Inflammatory macrophage treated with lipopolysaccharide for 1 hour (primary cell): ENCODE measurements around the gene CDH12.
"Not testable (repeated sequence)": the region's sequence is repeated elsewhere in the genome, so short reads cannot be mapped to it uniquely, and the experiment has no call there.

ENCODE experiments used
- DNase-seq, 2 donors: peaks; one replicate each; pipeline ENCODE4 v3.0.0-alpha.2; 2020 to 2022

CDH12 gene

DNA sequence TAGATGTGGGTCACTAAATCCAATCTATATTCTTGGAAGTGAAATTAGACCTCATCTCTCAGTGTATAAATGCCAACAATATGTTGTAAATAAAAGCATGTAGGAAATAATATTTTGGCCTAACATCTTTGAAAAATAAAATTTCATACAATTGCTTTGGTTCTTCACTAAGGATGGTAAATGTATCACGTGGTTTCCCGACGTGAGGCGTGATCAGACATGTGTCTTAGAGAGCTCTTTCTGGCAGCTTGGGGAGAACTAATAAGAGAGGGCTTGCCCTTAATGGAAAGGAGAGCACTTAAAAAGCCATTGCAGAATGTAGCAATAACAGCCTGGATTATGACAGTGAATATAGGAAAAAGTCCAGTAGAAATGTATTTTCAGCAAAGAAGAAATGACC lies 602.6 kb downstream of the CDH12 start:
- DNase-seq, result no peak

DNA sequence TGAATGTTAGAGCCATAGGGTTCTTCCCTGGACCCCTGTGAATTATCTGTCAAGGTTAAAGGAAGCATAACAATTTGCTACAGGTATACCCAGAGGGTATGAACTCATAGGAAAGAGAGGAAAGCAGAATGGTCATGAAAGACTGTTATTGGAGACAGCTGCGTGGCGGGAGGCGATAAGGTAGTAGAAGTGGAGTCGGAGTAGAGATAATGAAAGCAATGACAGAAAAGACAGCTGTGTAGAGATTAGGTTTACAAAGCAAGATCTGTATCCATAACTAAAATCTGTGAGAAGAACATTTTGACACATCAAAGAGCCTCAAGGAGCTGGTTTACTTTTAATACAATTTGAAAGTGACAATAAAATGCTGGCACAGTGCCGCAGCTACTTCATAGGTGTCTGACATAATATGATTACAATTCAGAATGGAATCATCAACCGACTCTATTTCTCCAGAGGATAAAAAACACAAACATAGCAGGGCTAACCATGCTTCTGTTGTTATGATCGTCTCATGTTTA lies 603.9 kb downstream of the CDH12 start:
- no peak for DNase-seq

DNA sequence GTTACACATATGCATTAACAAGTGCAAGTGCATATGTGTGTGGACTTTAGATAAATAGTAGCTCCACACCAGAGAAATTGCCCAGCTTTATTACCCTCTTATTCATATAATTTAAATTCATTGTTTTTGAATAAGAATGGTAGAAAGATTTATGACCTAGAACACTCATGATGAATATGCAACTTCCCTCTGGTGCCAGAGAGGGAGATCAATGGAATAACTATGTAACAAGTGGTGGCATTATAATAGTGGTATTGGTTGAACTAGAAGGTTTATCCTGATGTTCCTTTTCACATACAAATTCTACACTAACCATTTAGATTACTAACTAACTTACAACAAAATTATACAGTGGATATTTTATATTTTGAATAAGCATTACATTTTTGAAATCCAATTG lies 607.4 kb downstream of the CDH12 start:
- no peak for DNase-seq

DNA sequence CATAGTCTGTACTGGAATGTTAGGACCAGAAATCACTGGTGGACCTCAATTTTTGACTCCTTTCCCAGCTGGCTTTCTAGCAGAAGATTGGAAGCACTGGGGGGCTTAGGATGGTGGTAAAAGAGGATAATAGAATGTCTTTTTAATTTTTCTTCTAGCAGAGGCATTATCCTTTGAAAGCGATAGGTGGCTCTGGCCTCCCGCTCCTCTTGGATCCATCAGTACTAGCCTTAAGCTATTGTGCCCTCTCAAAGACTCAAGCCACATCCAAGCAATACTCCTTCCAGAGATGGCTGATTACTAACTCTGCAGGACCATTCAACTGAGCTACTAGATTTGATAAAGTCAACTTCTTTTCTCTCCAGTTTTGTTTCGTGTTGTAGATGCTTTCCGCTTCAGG lies 610.6 kb downstream of the CDH12 start:
- DNase-seq, result no peak

DNA sequence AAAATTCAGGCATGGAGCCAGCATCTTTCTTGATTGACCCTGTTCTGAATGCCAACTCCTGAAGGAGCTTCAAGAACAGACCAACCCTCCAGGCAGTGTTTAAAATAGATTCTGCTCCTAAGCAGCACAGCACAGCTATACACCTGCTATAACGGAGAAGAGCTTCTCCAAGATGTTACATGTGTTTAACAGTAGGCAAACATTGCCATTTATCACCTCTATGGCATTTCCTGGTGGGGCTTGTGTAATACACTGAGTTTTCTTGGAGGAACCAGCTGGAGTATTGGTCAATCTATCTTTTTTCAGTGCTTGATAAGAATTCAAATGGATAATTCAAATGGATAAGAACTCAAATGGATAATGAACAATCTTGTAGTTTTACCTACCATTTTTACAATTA lies 615.1 kb downstream of the CDH12 start:
- no peak for DNase-seq

DNA sequence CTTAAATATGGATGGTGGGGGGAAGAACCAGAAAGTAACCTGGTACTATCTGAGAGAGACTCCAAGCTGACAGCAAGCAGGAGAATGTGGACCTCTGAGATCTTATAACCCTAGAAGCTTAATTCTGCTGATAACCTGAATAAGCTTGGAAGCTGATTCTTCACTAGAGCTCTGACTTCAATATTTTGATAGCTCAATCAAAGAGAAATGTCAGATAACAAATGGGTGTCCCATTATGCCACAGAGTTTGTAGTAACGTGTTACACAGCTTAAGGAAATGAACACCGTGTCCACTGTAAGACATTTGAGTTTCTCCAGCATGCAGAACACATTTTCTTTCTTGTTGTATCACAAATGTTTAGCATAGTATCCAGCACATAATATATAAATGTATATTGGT lies 626.7 kb downstream of the CDH12 start:
- no peak for DNase-seq

DNA sequence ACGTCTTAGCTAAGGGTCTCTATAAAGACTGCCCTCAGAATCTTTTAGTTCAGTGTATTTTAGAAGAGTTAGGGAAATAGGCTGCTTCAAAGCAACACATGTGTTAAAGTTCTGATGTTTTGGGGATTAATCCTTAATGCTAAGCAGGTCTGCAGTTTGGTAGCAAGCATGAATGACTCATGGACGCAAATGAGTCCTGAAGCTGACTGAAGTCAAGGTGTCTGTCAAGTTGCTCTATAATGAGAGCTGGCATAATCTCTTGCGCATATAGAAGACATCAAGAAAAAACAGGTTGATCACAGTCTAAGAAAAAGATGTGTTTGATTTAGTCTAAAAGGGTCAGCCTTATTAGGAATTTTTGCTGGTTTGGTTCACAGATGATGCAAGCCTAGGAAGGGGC lies 630.1 kb downstream of the CDH12 start:
- no peak for DNase-seq

DNA sequence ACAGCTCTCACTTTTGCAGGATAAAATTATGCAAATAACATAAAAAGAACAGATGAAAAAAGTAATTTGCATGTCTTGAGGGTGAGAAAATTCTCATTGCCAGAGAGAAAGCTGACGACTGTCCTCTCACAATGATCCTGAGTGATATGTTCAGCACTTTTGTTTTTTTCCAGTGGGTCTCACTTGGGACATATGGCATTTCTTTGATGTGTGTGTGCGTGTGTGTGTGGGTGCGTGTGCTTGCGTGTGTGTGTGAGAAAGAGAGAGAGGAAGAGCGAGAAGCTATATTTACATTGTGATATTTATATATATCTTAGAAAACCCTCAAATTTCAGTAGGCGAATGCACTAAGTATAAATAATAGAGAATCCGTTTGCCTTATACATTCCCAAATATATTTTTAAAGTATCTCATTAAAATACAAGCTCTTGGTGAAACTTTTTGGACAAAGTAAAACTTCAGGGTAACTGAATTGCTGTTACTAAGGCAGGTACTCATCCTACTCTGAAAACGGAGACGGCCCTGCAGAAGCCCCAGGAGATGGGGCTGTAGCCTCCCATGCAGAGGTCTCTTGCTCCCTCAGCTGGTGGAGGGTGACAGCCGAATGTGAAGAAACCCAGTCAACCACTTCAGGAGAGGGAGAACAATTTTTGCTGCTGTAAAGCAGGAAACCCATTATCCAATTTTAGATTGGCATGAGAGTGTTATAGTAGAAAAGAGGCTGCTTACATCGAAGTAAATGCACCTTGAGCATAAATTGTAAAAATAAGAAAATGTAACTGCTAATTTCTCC lies 639.2 kb downstream of the CDH12 start:
- DNase-seq, result not testable (repeated sequence)

GRCh38 chr5:22212254-22212991 lies 640.7 kb downstream of the CDH12 start:
- not testable (repeated sequence) for DNase-seq

DNA sequence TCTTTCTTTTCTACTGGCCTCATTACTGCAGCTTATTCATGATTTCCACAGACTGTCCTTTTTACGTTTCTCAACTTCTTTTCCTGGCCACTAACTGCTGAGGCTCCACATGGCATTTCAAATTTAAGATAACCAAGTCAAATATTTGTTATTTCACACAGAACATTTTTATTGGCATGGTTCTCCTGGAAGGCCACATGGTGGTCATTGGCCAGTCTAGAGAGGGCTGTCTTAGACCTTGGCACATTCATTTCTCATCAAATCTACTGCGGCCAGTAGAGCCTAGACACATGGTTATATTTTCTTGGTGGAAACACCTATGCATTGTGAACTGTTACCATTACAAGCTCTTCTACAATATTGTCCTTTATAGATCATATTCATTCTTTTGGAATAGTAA lies 644.7 kb downstream of the CDH12 start:
- DNase-seq, result not testable (repeated sequence)

DNA sequence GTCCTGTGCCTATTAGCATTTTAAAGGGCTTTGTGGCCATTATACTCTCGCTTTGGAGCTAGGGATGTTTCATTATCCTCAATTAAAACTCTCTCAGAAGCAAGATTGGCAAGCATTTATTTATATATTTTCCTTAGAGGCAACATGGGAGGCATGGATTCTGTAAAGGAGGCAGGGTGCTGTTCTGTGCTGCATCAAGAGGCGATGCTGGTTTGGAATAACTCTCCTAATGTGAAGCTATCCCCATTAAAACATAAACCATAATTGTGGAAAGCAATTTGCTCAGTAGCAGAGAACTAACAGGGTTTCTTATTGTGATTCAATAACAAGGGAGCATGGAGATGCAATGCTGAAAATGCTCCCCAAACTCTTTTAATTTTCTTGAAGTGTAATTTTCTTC lies 664.5 kb downstream of the CDH12 start:
- not testable (repeated sequence) for DNase-seq

- not testable (repeated sequence) for DNase-seq
Measured at GRCh38 chr5:22187632-22188228, 665.4 kb downstream of the CDH12 start.

GRCh38 chr5:22169226-22169625 lies 683.9 kb downstream of the CDH12 start:
- DNase-seq, result not testable (repeated sequence)

DNA sequence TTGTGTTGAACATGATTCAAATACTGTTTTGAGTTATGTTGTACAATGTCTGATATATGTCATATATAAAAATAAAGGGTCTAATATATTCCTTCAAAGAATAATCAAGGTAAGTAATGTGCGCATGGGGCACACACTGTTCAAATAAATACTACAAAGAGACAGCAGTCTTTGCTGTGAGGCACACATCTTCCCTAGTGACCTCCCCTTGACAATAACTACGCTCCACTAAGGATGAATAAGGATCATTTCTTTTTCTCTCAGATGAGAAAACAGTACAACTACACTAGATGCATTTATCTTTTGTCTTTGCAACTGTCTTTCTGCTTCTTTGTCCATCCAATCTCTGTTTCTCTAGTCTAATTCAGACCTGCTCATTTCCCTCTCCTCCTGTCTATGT lies 684.4 kb downstream of the CDH12 start:
- not testable (repeated sequence) for DNase-seq

DNA sequence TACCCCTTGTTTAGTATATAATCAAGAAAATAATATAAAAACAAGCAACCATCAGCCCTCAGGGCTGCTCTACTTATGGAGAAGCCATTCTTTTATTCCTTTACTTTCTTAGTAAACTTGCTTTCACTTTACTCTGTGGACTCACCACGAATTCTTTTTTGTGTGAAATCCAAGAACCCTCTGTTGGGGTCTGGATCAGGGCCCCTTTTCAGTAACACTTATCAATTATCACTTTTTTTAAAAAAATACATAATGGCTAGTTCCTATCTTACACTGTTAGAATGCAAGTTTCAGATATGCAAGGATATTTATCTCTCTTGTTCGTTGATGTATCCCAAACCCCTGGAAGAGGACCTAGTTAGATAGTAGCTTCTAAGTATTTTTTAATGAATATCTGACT lies 687.2 kb downstream of the CDH12 start:
- DNase-seq, result not testable (repeated sequence)

DNA sequence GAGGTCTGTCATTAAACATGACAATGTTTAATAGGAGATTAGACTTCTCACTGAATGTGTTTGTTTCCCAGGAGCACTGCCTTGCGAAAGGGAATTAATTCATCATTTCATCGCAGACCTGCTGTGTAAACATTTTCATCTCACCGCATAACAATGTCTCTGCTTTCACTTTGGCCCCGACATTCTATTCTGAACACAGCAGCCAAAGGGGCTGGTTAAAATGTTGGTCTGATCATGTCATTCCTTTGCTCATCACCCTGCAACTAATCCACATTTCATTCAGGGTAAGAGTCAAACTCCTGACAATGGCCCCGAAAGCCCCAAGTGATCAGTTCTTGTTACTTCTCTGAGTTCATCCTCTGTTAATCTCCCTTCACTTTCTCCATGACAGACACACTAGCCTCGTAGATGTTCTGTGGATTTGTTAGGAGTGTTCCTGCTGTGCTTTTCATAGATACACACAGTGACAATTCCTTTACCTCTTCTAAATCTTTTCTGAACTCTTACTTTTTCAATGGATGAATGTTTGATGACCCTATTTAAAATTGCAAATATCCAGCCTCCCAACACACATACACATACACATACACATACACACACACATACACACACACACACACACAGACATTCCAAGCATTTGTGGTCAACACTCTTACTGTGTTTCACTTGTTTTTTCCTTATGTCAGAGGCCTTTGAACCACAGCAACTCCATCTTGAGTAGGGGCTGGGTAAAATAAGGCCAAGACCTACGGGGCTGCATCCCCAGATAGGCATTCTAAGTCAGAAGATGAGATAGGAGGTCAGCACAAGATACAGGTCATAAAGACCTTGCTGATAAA lies 688.0 kb downstream of the CDH12 start:
- not testable (repeated sequence) for DNase-seq

DNA sequence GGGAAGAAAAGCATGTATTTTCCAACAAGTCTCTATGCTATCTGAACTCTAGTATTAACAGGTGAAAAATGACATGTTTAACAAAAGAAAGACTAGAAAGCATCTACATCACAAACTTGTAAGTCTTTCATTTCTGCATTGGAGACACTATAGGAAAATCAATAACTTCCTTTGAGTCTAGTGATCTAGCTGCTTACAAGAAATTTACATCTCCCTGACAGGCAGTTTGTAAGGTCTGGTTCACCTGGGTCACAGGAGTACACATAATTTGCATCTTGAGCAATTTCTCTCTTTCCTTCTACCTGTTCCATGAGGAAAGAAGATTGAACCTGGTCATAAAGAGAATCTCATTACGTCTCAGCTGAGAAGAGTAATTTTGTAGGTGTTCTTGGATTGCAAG lies 696.2 kb downstream of the CDH12 start:
- DNase-seq, result not testable (repeated sequence)

- not testable (repeated sequence) for DNase-seq
Measured at GRCh38 chr5:22154779-22155178, 698.4 kb downstream of the CDH12 start.

DNA sequence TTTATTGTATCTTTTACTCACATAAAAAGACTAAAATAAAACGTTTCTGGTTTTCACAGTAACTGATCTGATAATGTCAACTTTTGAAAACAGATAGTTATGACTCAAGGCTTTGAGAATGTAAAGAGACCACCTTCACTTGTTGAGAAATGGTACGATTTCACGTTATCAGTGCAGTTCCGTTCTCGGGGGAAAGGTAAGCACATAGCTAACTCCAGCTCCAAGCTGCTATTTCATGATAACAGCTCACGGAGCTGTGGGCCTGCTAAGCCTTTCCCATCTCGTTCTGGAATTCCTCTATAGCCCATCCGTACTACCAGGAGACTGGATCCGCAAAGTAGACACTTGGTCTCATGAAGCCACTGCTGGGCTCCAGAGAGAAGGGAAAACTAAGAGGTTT lies 701.3 kb downstream of the CDH12 start:
- not testable (repeated sequence) for DNase-seq

DNA sequence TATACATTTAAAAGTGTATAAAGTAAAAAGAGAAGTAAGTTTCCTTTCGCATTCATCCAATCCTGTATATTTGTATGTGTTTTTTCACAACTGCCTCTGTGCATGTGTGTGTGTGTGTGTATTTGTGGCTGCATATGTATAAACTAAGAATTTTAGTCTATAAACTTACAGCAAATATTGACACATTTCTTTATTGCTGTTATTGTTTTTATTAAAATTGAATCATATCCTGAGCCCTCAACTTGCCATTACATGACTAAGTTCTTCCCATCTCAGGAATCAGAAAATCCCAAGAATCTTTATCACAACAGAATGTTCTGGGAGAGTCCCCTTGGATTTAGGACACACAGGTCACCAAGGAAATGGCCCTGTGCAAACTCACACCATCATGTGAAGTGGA lies 712.7 kb downstream of the CDH12 start:
- DNase-seq, result not testable (repeated sequence)

- DNase-seq, result not testable (repeated sequence)
Measured at GRCh38 chr5:22139662-22140300, 713.4 kb downstream of the CDH12 start.

DNA sequence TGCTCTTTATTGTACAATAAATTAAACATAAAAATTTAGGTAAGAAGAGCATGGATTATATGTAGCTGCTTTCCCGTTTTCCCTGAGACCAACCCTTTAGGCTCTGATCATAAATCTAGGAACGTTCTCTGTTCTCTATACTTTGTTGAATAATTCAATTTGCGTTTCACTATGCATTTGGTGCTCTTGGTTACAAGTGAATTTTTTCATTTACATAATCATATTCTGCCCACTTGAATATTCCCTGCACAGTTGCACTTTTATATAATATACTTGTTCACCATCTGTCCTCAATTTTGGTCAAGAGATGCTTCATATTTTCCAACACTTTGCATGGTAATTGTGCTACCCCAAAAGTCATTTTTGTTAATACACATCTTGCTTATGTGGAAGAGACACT lies 741.8 kb downstream of the CDH12 start:
- DNase-seq, result no peak
